NT2/D1 (cell line): ENCODE measurements around the gene HEXIM1.

Experiments used
- SUZ12 ChIP-seq: IDR thresholded peaks from 2 replicates; pipeline ENCODE4 v1.6.1; 2011; ENCODE audit not compliant: insufficient read length, insufficient read depth; ENCODE audit errors: extremely low read depth
- ZNF274 ChIP-seq: IDR thresholded peaks from 2 replicates; pipeline ENCODE4 v1.6.1; 2011; ENCODE audit warnings: mild to moderate bottlenecking, low read depth, low read length

- no peak for TF ChIP-seq ZNF274
- no peak for TF ChIP-seq SUZ12
These were observed 12.9 kb upstream of the HEXIM1 start, which contains the start of gene ACBD4 for GRCh38 chr17:45135192-45135977.
